ENCODE results near the gene GCSAML.

GRCh38 chr1:247574236-247574635 lies 25.3 kb downstream of the GCSAML start:
- TF ChIP-seq, protein P1, sequence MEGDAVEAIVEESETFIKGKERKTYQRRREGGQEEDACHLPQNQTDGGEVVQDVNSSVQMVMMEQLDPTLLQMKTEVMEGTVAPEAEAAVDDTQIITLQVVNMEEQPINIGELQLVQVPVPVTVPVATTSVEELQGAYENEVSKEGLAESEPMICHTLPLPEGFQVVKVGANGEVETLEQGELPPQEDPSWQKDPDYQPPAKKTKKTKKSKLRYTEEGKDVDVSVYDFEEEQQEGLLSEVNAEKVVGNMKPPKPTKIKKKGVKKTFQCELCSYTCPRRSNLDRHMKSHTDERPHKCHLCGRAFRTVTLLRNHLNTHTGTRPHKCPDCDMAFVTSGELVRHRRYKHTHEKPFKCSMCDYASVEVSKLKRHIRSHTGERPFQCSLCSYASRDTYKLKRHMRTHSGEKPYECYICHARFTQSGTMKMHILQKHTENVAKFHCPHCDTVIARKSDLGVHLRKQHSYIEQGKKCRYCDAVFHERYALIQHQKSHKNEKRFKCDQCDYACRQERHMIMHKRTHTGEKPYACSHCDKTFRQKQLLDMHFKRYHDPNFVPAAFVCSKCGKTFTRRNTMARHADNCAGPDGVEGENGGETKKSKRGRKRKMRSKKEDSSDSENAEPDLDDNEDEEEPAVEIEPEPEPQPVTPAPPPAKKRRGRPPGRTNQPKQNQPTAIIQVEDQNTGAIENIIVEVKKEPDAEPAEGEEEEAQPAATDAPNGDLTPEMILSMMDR (IDR thresholded peaks at IDR 0.05; ENCODE audit: low read depth, low read length) = no peak
- no peak for TF ChIP-seq EZH2phosphoT487 (IDR thresholded peaks at IDR 0.05; ENCODE audit: low read depth)
